ENCODE measurements around the gene KCNH1. TPM values are rescaled to one million over a fixed set of nuclear protein-coding genes. Genes with fewer than 3 reads are reported as not detected.

KCNH1 gene
- total RNA-seq, 1 donor from 2014 or later, result 0.21 TPM

DNA sequence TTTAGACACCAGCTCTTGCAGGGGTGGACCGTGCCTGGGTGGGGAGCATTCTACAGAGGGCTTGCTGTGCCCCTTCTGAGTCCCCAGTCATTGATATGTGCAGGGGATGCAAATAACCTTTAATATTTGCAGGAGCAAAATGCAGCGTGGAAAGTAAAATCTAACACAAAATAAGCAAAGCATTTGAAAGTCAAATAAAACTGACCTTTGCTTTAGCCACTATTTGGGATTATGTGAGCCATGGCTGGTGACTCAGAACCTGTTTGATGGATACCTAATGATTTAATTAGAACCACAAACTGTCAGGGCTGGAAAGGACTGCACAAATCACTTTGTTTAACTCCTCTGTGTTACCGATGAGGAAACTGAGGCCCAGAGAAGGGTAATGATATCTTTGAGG is 427.7 kb downstream of the KCNH1 start:
- H3K4me3 Mint-ChIP-seq, result no peak overlapping the region
- peaks cover 18% of the 10 kb centered on the region for H3K4me1 Mint-ChIP-seq
- DNase-seq (ENCODE audit: low read depth, low spot score), result no peak
- no peak for TF ChIP-seq CTCF (conservative IDR thresholded peaks at IDR 0.05)
- no peaks in the 10 kb centered on the region for H3K27me3 Mint-ChIP-seq (ENCODE audit: low read depth)
- no peak overlapping the region for H3K27ac Mint-ChIP-seq (ENCODE audit: unreplicated experiment)
- H3K9me3 Mint-ChIP-seq, result no peaks in the 10 kb centered on the region
- H3K36me3 Mint-ChIP-seq (ENCODE audit: low read depth), result no peaks in the 10 kb centered on the region

GRCh38 chr1:210705086-210705485 is 428.9 kb downstream of the KCNH1 start:
- H3K27ac Mint-ChIP-seq (ENCODE audit: unreplicated experiment), result no peak overlapping the region
- H3K4me3 Mint-ChIP-seq, result no peak overlapping the region

GRCh38 chr1:210703593-210703992 is 430.4 kb downstream of the KCNH1 start:
- no peak for DNase-seq (ENCODE audit: low read depth, low spot score)
- H3K4me1 Mint-ChIP-seq, result peaks cover 18% of the 10 kb centered on the region

More at GRCh38 chr1:210705086-210705485, 428.9 kb downstream of the KCNH1 start:
- Mint-ChIP-seq H3K27me3 (ENCODE audit: low read depth) (no peaks in the 10 kb centered on the region), H3K36me3 (ENCODE audit: low read depth) (no peaks in the 10 kb centered on the region), H3K4me1 (peaks cover 18% of the 10 kb centered on the region), H3K9me3 (no peaks in the 10 kb centered on the region)
- no peak for TF ChIP-seq CTCF (conservative IDR thresholded peaks at IDR 0.05)
- no peak for DNase-seq (ENCODE audit: low read depth, low spot score)

GRCh38 chr1:210702506-210702905 is 431.4 kb downstream of the KCNH1 start:
- DNase-seq (ENCODE audit: low read depth, low spot score), result no peak
- Mint-ChIP-seq H3K4me1 (peaks cover 9% of the 10 kb centered on the region), H3K27me3 (ENCODE audit: low read depth) (no peaks in the 10 kb centered on the region), H3K27ac (ENCODE audit: unreplicated experiment) (no peak overlapping the region), H3K36me3 (ENCODE audit: low read depth) (no peaks in the 10 kb centered on the region), H3K4me3 (no peak overlapping the region), H3K9me3 (no peaks in the 10 kb centered on the region)
- no peak for TF ChIP-seq CTCF (conservative IDR thresholded peaks at IDR 0.05)

More at GRCh38 chr1:210703593-210703992, 430.4 kb downstream of the KCNH1 start:
- Mint-ChIP-seq H3K27me3 (ENCODE audit: low read depth) (no peaks in the 10 kb centered on the region), H3K36me3 (ENCODE audit: low read depth) (no peaks in the 10 kb centered on the region), H3K27ac (ENCODE audit: unreplicated experiment) (no peak overlapping the region), H3K4me3 (no peak overlapping the region), H3K9me3 (no peaks in the 10 kb centered on the region)
- TF ChIP-seq CTCF (conservative IDR thresholded peaks at IDR 0.05), result no peak

- TF ChIP-seq CTCF (conservative IDR thresholded peaks at IDR 0.05), result no peak
- Mint-ChIP-seq H3K36me3 (ENCODE audit: low read depth) (no peaks in the 10 kb centered on the region), H3K27me3 (ENCODE audit: low read depth) (no peaks in the 10 kb centered on the region), H3K4me1 (peaks cover 9% of the 10 kb centered on the region), H3K9me3 (no peaks in the 10 kb centered on the region), H3K4me3 (no peak overlapping the region), H3K27ac (ENCODE audit: unreplicated experiment) (no peak overlapping the region)
- no peak for DNase-seq (ENCODE audit: low read depth, low spot score)
Observed at GRCh38 chr1:210700511-210700910, 433.4 kb downstream of the KCNH1 start.

GRCh38 chr1:210700083-210700482 is 433.9 kb downstream of the KCNH1 start:
- TF ChIP-seq CTCF (conservative IDR thresholded peaks at IDR 0.05), result no peak
- Mint-ChIP-seq H3K4me1 (peaks cover 9% of the 10 kb centered on the region), H3K27me3 (ENCODE audit: low read depth) (no peaks in the 10 kb centered on the region)

More at GRCh38 chr1:210700083-210700482, 433.9 kb downstream of the KCNH1 start:
- DNase-seq (ENCODE audit: low read depth, low spot score), result no peak
- Mint-ChIP-seq H3K36me3 (ENCODE audit: low read depth) (no peaks in the 10 kb centered on the region), H3K4me3 (no peak overlapping the region), H3K27ac (ENCODE audit: unreplicated experiment) (no peak overlapping the region), H3K9me3 (no peaks in the 10 kb centered on the region)

All from neural crest cell (in vitro differentiated cells).